Measurements from ENCODE around the gene TMIGD3. TPM values are rescaled to one million over a fixed set of nuclear protein-coding genes. Genes with fewer than 3 reads are reported as not detected.

Gene TMIGD3
- total RNA-seq, 1 donor from 2014 or later, result 9.0 TPM

DNA sequence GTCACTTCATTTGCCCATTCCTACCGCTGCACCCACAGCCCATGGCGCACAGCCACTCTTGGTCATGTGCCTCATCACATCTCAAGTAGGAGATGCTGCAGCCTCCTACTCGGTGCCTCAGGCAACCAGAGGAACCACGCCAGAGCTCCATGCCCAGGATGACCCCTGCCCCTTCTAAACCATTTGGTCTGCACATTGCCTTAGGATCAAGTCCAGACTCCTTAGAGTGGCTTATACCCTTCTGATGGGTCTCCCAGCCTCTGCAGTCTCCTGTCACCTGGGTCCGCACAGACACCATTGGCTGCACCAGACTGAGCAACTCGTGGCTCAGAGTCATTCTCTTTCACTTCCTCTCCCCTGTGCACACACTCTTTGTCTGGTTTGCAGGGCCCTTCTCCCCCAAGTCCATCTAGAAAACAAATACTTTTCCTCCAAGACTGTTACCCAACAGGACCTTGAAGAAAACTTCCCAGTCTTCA is 2.2 kb upstream of the TMIGD3 start:
- peak in 1 of 2 donors; percentile 6 for ATAC-seq
- Histone ChIP-seq H3K27ac (peak overlapping the region; percentile 95), H3K4me1 (peaks cover 59% of the 10 kb centered on the region)

DNA sequence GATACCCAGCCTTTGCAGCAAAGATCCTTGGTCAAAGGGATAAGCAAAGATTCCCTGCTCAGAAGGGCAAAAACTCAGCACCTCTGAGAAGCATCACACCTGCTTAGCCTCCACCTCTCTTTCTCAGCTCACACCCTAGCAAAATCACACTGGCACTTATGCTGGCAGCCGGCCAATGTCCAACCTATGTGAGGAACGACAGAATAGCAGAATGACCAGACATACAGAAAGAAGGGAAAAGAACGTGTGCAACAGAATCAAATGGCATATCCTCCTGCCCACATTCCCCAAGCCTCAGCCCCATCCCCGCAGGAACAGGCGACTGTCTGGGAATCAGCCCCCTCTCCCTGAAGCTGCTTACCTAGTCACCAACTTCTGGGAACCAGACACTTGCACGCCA is 664 bp upstream of the TMIGD3 start:
- no peak for DNase-seq
- Histone ChIP-seq H3K9me3 (no peaks in the 10 kb centered on the region), H3K27me3 (ENCODE audit: low read depth) (no peaks in the 10 kb centered on the region), H3K4me3 (no peak overlapping the region), H3K36me3 (no peaks in the 10 kb centered on the region), H3K27ac (peak overlapping the region; percentile 27), H3K4me1 (peaks cover 43% of the 10 kb centered on the region)
- no peak for ATAC-seq
- TF ChIP-seq, protein P1, sequence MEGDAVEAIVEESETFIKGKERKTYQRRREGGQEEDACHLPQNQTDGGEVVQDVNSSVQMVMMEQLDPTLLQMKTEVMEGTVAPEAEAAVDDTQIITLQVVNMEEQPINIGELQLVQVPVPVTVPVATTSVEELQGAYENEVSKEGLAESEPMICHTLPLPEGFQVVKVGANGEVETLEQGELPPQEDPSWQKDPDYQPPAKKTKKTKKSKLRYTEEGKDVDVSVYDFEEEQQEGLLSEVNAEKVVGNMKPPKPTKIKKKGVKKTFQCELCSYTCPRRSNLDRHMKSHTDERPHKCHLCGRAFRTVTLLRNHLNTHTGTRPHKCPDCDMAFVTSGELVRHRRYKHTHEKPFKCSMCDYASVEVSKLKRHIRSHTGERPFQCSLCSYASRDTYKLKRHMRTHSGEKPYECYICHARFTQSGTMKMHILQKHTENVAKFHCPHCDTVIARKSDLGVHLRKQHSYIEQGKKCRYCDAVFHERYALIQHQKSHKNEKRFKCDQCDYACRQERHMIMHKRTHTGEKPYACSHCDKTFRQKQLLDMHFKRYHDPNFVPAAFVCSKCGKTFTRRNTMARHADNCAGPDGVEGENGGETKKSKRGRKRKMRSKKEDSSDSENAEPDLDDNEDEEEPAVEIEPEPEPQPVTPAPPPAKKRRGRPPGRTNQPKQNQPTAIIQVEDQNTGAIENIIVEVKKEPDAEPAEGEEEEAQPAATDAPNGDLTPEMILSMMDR (IDR thresholded peaks at IDR 0.05), result no peak
- intact Hi-C loops (cut with DNase I), result no loop called here

More for the DNA sequence above, 2.2 kb upstream of the TMIGD3 start:
- Histone ChIP-seq H3K9me3 (no peaks in the 10 kb centered on the region), H3K4me3 (no peak overlapping the region), H3K36me3 (no peaks in the 10 kb centered on the region), H3K27me3 (ENCODE audit: low read depth) (no peaks in the 10 kb centered on the region)
- no peak for DNase-seq
- intact Hi-C loops (cut with DNase I), result no loop called here
- TF ChIP-seq, protein P1 (IDR thresholded peaks at IDR 0.05), result no peak

GRCh38 chr1:111501645-111502044 is 1.8 kb downstream of the TMIGD3 start:
- TF ChIP-seq, protein P1 (IDR thresholded peaks at IDR 0.05), result no peak
- H3K4me3 ChIP-seq, result peak overlapping the region; percentile 14
- DNase-seq, result no peak
- intact Hi-C loops (cut with DNase I), result no loop called here
- no peak for ATAC-seq
- H3K4me1 ChIP-seq, result peaks cover 21% of the 10 kb centered on the region
- no peaks in the 10 kb centered on the region for H3K36me3 ChIP-seq
- no peak overlapping the region for H3K27ac ChIP-seq
- H3K27me3 ChIP-seq (ENCODE audit: low read depth), result no peaks in the 10 kb centered on the region
- no peaks in the 10 kb centered on the region for H3K9me3 ChIP-seq

- Histone ChIP-seq H3K36me3 (no peaks in the 10 kb centered on the region), H3K4me1 (peaks cover 6% of the 10 kb centered on the region), H3K9me3 (no peaks in the 10 kb centered on the region), H3K27me3 (ENCODE audit: low read depth) (no peaks in the 10 kb centered on the region), H3K4me3 (no peak overlapping the region), H3K27ac (no peak overlapping the region)
- TF ChIP-seq, protein P1 (IDR thresholded peaks at IDR 0.05), result no peak
- DNase-seq, result no peak
- no peak for ATAC-seq
- intact Hi-C loops (cut with DNase I), result no loop called here
Measured at GRCh38 chr1:111499026-111499785, 4.2 kb downstream of the TMIGD3 start.

DNA sequence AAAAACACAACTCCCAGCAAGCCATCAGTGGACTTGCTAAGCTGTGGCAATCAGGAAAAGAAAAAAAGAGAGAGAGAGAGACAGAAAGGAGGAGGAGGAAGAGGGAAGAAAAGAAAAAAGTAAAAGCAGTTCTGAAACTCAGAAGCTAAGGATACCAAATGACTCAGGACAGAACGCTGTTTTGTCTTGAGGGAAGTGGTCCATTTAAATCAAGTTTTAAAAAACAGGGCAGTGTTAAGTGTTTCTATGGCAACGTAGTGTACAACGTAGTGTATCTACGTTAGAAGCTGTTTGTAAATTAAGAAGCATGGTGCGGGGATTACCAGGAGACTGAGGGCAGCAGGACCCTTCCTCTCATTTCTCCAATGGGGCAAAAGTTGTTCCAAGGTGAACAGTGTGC is 5.8 kb downstream of the TMIGD3 start:
- Histone ChIP-seq H3K27me3 (ENCODE audit: low read depth) (no peaks in the 10 kb centered on the region), H3K36me3 (no peaks in the 10 kb centered on the region), H3K4me3 (no peak overlapping the region), H3K27ac (no peak overlapping the region), H3K9me3 (no peaks in the 10 kb centered on the region), H3K4me1 (no peaks in the 10 kb centered on the region)
- no peak for DNase-seq
- intact Hi-C loops (cut with DNase I), result no loop called here
- ATAC-seq, result no peak
- TF ChIP-seq, protein P1 (IDR thresholded peaks at IDR 0.05), result no peak

All from lower lobe of right lung (tissue), 2 donors.